ENCODE measurements around the gene IP6K2. TPM values are rescaled to one million over a fixed set of nuclear protein-coding genes. Genes with fewer than 3 reads are reported as not detected.

The IP6K2 gene
- total RNA-seq, 1 donor from 2014 or later = 104 TPM

- Mint-ChIP-seq H3K9me3 (ENCODE audit: unreplicated experiment) (no peaks in the 10 kb centered on the region), H3K27me3 (ENCODE audit: unreplicated experiment) (no peaks in the 10 kb centered on the region), H3K36me3 (ENCODE audit: unreplicated experiment) (peaks cover 36% of the 10 kb centered on the region), H3K4me1 (ENCODE audit: unreplicated experiment) (peaks cover 11% of the 10 kb centered on the region), H3K4me3 (ENCODE audit: unreplicated experiment) (no peak overlapping the region), H3K27ac (ENCODE audit: unreplicated experiment) (no peak overlapping the region)
- DNase-seq (ENCODE audit: extremely low spot score, unreplicated experiment) = no peak
- no peak for TF ChIP-seq CTCF (IDR thresholded peaks at IDR 0.05)
These were observed 38.2 kb downstream of the IP6K2 start for GRCh38 chr3:48678566-48679380.

GRCh38 chr3:48678056-48678455, 39.0 kb downstream of the IP6K2 start:
- no peaks in the 10 kb centered on the region for H3K9me3 Mint-ChIP-seq (ENCODE audit: unreplicated experiment)
- peaks cover 36% of the 10 kb centered on the region for H3K36me3 Mint-ChIP-seq (ENCODE audit: unreplicated experiment)
- DNase-seq (ENCODE audit: extremely low spot score, unreplicated experiment) = no peak
- no peak for TF ChIP-seq CTCF (IDR thresholded peaks at IDR 0.05)
- peaks cover 4% of the 10 kb centered on the region for H3K4me1 Mint-ChIP-seq (ENCODE audit: unreplicated experiment)
- no peaks in the 10 kb centered on the region for H3K27me3 Mint-ChIP-seq (ENCODE audit: unreplicated experiment)
- H3K4me3 Mint-ChIP-seq (ENCODE audit: unreplicated experiment) = no peak overlapping the region
- no peak overlapping the region for H3K27ac Mint-ChIP-seq (ENCODE audit: unreplicated experiment)

- H3K27me3 Mint-ChIP-seq (ENCODE audit: unreplicated experiment) = no peaks in the 10 kb centered on the region
- no peak for DNase-seq (ENCODE audit: extremely low spot score, unreplicated experiment)
- no peak overlapping the region for H3K27ac Mint-ChIP-seq (ENCODE audit: unreplicated experiment)
- H3K4me1 Mint-ChIP-seq (ENCODE audit: unreplicated experiment) = no peaks in the 10 kb centered on the region
- no peaks in the 10 kb centered on the region for H3K9me3 Mint-ChIP-seq (ENCODE audit: unreplicated experiment)
- H3K36me3 Mint-ChIP-seq (ENCODE audit: unreplicated experiment) = peaks cover 18% of the 10 kb centered on the region
- no peak for TF ChIP-seq CTCF (IDR thresholded peaks at IDR 0.05)
- H3K4me3 Mint-ChIP-seq (ENCODE audit: unreplicated experiment) = no peak overlapping the region
These were observed 42.5 kb downstream of the IP6K2 start for GRCh38 chr3:48674505-48674904.

- DNase-seq (ENCODE audit: extremely low spot score, unreplicated experiment) = no peak
- no peaks in the 10 kb centered on the region for H3K27me3 Mint-ChIP-seq (ENCODE audit: unreplicated experiment)
- TF ChIP-seq CTCF (IDR thresholded peaks at IDR 0.05) = no peak
- peaks cover 6% of the 10 kb centered on the region for H3K36me3 Mint-ChIP-seq (ENCODE audit: unreplicated experiment)
- H3K4me3 Mint-ChIP-seq (ENCODE audit: unreplicated experiment) = no peak overlapping the region
- H3K4me1 Mint-ChIP-seq (ENCODE audit: unreplicated experiment) = no peaks in the 10 kb centered on the region
- no peaks in the 10 kb centered on the region for H3K9me3 Mint-ChIP-seq (ENCODE audit: unreplicated experiment)
- H3K27ac Mint-ChIP-seq (ENCODE audit: unreplicated experiment) = no peak overlapping the region
These were observed 44.5 kb downstream of the IP6K2 start for GRCh38 chr3:48672522-48672921.

- DNase-seq (ENCODE audit: extremely low spot score, unreplicated experiment) = no peak
- no peak for TF ChIP-seq CTCF (IDR thresholded peaks at IDR 0.05)
- H3K36me3 Mint-ChIP-seq (ENCODE audit: unreplicated experiment) = no peaks in the 10 kb centered on the region
- H3K4me3 Mint-ChIP-seq (ENCODE audit: unreplicated experiment) = no peak overlapping the region
- no peaks in the 10 kb centered on the region for H3K9me3 Mint-ChIP-seq (ENCODE audit: unreplicated experiment)
- peaks cover 17% of the 10 kb centered on the region for H3K4me1 Mint-ChIP-seq (ENCODE audit: unreplicated experiment)
- no peak overlapping the region for H3K27ac Mint-ChIP-seq (ENCODE audit: unreplicated experiment)
- H3K27me3 Mint-ChIP-seq (ENCODE audit: unreplicated experiment) = no peaks in the 10 kb centered on the region
These were observed 52.1 kb downstream of the IP6K2 start for GRCh38 chr3:48664929-48665328.

Data from osteocyte (in vitro differentiated cells).